GM23338 (cell line): ENCODE data around the gene SMIM10L1. TPM values are rescaled to one million over a fixed set of nuclear protein-coding genes. Genes with fewer than 3 reads are reported as not detected.

Experiments used
- ATAC-seq: fragments of 200-7000 bp; cut with Tn5 transposase; 3 replicates; pipeline ENCODE4 v1.9.1; 2020
- DNase-seq: peaks from one replicate; pipeline ENCODE4 v3.0.0-alpha.2; 2015; ENCODE audit warnings: low spot score
- H2AFZ ChIP-seq: fragments of 200-600 bp; sonication (generic); 2 replicates; pipeline ENCODE4 v1.8.0; 2016; ENCODE audit warnings: antibody characterized with exemption, mild to moderate bottlenecking, moderate library complexity
- H3F3A ChIP-seq: fragments of 200-600 bp; sonication (generic); replicated peaks from 2 replicates; pipeline ENCODE4 v1.8.0; 2017; ENCODE audit warnings: antibody characterized with exemption, mixed run types, low read depth
- H3K27ac ChIP-seq: fragments of 200-600 bp; sonication (generic); 2 replicates; pipeline ENCODE4 v1.6.1; 2016; ENCODE audit warnings: low read depth
- H3K27me3 ChIP-seq: fragments of 200-600 bp; sonication (generic); 2 replicates; pipeline ENCODE4 v1.8.0; 2016; ENCODE audit warnings: mild to moderate bottlenecking, mixed run types, moderate library complexity; ENCODE audit not compliant: insufficient read depth
- H3K36me3 ChIP-seq: fragments of 200-600 bp; sonication (generic); 2 replicates; pipeline ENCODE4 v1.8.0; 2016; ENCODE audit warnings: mild to moderate bottlenecking; ENCODE audit not compliant: insufficient read depth
- H3K4me1 ChIP-seq: fragments of 200-600 bp; sonication (generic); 2 replicates; pipeline ENCODE4 v1.8.0; 2016; ENCODE audit warnings: mild to moderate bottlenecking, moderate library complexity; ENCODE audit not compliant: insufficient read depth
- H3K4me2 ChIP-seq: fragments of 200-600 bp; sonication (generic); 2 replicates; pipeline ENCODE4 v1.7.1; 2017; ENCODE audit warnings: mixed run types
- H3K4me3 ChIP-seq: fragments of 200-600 bp; sonication (generic); 2 replicates; pipeline ENCODE4 v1.6.1; 2016; ENCODE audit warnings: mixed run types
- H3K79me2 ChIP-seq: fragments of 200-600 bp; sonication (generic); replicated peaks from 2 replicates; pipeline ENCODE4 v1.8.0; 2017; ENCODE audit warnings: mild to moderate bottlenecking; ENCODE audit not compliant: insufficient read depth
- H3K9me2 ChIP-seq: fragments of 200-600 bp; sonication (generic); 2 replicates; pipeline ENCODE4 v1.8.0; 2017; ENCODE audit not compliant: insufficient read depth
- H4K20me1 ChIP-seq: fragments of 200-600 bp; sonication (generic); replicated peaks from 2 replicates; pipeline ENCODE4 v1.8.0; 2017; ENCODE audit warnings: mild to moderate bottlenecking; ENCODE audit not compliant: insufficient read depth
- H3K27ac Mint-ChIP-seq: 2 replicates; pipeline ENCODE4 v1.8.0; 2020; ENCODE audit warnings: inconsistent platforms, mild to moderate bottlenecking, moderate library complexity, mixed read lengths
- H3K27me3 Mint-ChIP-seq: 3 replicates; pipeline ENCODE4 v1.8.0; 2022; ENCODE audit warnings: low read depth, mild to moderate bottlenecking, moderate library complexity, mixed read lengths, inconsistent platforms; ENCODE audit not compliant: insufficient read depth, poor library complexity
- H3K36me3 Mint-ChIP-seq: 3 replicates; pipeline ENCODE4 v1.8.0; 2021; ENCODE audit warnings: low read depth, mild to moderate bottlenecking, inconsistent platforms, moderate library complexity, mixed read lengths
- H3K4me1 Mint-ChIP-seq: 3 replicates; pipeline ENCODE4 v1.8.0; 2020; ENCODE audit warnings: mild to moderate bottlenecking, inconsistent platforms, mixed read lengths
- H3K4me3 Mint-ChIP-seq: 3 replicates; pipeline ENCODE4 v1.8.0; 2021; ENCODE audit warnings: moderate library complexity, mild to moderate bottlenecking, inconsistent platforms, mixed read lengths
- H3K9me3 Mint-ChIP-seq: 3 replicates; pipeline ENCODE4 v1.8.0; 2020; ENCODE audit warnings: moderate library complexity, mild to moderate bottlenecking, inconsistent platforms, mixed read lengths
- JUNB ChIP-seq: IDR thresholded peaks from one replicate; pipeline ENCODE4 v1.6.1; 2016; ENCODE audit warnings: antibody characterized with exemption; ENCODE audit not compliant: unreplicated experiment
- POLR2AphosphoS5 ChIP-seq: IDR thresholded peaks from 2 replicates; pipeline ENCODE4 v1.6.1; 2016; ENCODE audit warnings: antibody characterized with exemption, low read depth
- STAT1 ChIP-seq: IDR thresholded peaks from one replicate; pipeline ENCODE4 v1.6.1; 2016; ENCODE audit warnings: antibody characterized with exemption; ENCODE audit not compliant: unreplicated experiment
- ZNF331 ChIP-seq: fragments of 250-450 bp; sonication (Bioruptor Pico); IDR thresholded peaks from 2 replicates; pipeline ENCODE4 v1.5.0; 2020; ENCODE audit warnings: low read depth, mild to moderate bottlenecking, moderate library complexity
- polyA plus RNA-seq: library from polyadenylated mRNA; unstranded; fragments of >200 nt; fragmentation: Nextera tagmentation; extraction: Ambion mirVana; gene quantifications from 2 replicates; pipeline ENCODE4 v1.2.1, GENCODE V29; 2016
- total RNA-seq: library from RNA; depleted of rRNA; stranded (reverse); fragments of >200 nt; shearing (Covaris generic); gene quantifications from 2 replicates; pipeline ENCODE4 v1.2.3, GENCODE V29; 2014
- TF ChIP-seq, protein P1 (sequence below): fragments of 250-450 bp; sonication (Bioruptor Pico); IDR thresholded peaks from 2 replicates; pipeline ENCODE4 v1.5.0; 2020; ENCODE audit warnings: mild to moderate bottlenecking, moderate library complexity
- TF ChIP-seq, protein P2 (sequence below): IDR thresholded peaks from 2 replicates; pipeline ENCODE4 v1.6.1; 2016; ENCODE audit warnings: antibody characterized with exemption

Gene SMIM10L1
- total and polyA plus RNA-seq, 2 experiments from 2014 or later: 9.3 to 22.0 TPM

DNA sequence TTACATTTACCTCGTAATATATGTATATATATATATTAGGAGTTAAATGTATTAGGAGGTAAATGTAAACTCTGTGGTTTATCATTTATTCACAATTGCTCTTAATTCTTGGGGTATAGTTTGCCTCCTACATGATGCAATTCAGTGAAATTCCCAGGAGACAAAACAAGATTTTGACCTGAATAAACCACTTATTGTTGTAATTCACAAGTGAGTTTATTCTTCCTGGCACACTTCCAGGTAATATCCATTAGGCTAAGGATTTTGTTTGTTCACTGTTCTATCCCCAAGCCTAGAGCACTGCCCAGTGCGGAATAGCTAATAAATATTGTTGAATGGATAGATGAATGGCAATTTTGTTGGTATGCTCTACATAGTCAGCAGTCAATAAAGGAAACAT lies 3.0 kb downstream of the SMIM10L1 start (continued):
- TF ChIP-seq, protein P1, sequence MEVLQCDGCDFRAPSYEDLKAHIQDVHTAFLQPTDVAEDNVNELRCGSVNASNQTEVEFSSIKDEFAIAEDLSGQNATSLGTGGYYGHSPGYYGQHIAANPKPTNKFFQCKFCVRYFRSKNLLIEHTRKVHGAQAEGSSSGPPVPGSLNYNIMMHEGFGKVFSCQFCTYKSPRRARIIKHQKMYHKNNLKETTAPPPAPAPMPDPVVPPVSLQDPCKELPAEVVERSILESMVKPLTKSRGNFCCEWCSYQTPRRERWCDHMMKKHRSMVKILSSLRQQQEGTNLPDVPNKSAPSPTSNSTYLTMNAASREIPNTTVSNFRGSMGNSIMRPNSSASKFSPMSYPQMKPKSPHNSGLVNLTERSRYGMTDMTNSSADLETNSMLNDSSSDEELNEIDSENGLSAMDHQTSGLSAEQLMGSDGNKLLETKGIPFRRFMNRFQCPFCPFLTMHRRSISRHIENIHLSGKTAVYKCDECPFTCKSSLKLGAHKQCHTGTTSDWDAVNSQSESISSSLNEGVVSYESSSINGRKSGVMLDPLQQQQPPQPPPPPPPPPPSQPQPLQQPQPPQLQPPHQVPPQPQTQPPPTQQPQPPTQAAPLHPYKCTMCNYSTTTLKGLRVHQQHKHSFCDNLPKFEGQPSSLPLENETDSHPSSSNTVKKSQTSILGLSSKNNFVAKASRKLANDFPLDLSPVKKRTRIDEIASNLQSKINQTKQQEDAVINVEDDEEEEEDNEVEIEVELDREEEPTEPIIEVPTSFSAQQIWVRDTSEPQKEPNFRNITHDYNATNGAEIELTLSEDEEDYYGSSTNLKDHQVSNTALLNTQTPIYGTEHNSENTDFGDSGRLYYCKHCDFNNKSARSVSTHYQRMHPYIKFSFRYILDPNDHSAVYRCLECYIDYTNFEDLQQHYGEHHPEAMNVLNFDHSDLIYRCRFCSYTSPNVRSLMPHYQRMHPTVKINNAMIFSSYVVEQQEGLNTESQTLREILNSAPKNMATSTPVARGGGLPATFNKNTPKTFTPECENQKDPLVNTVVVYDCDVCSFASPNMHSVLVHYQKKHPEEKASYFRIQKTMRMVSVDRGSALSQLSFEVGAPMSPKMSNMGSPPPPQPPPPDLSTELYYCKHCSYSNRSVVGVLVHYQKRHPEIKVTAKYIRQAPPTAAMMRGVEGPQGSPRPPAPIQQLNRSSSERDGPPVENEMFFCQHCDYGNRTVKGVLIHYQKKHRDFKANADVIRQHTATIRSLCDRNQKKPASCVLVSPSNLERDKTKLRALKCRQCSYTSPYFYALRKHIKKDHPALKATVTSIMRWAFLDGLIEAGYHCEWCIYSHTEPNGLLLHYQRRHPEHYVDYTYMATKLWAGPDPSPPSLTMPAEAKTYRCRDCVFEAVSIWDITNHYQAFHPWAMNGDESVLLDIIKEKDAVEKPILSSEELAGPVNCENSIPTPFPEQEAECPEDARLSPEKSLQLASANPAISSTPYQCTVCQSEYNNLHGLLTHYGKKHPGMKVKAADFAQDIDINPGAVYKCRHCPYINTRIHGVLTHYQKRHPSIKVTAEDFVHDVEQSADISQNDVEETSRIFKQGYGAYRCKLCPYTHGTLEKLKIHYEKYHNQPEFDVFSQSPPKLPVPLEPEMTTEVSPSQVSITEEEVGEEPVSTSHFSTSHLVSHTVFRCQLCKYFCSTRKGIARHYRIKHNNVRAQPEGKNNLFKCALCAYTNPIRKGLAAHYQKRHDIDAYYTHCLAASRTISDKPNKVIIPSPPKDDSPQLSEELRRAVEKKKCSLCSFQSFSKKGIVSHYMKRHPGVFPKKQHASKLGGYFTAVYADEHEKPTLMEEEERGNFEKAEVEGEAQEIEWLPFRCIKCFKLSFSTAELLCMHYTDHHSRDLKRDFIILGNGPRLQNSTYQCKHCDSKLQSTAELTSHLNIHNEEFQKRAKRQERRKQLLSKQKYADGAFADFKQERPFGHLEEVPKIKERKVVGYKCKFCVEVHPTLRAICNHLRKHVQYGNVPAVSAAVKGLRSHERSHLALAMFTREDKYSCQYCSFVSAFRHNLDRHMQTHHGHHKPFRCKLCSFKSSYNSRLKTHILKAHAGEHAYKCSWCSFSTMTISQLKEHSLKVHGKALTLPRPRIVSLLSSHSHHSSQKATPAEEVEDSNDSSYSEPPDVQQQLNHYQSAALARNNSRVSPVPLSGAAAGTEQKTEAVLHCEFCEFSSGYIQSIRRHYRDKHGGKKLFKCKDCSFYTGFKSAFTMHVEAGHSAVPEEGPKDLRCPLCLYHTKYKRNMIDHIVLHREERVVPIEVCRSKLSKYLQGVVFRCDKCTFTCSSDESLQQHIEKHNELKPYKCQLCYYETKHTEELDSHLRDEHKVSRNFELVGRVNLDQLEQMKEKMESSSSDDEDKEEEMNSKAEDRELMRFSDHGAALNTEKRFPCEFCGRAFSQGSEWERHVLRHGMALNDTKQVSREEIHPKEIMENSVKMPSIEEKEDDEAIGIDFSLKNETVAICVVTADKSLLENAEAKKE (CRISPR knock-in tag): no peak
- TF ChIP-seq, protein P2, sequence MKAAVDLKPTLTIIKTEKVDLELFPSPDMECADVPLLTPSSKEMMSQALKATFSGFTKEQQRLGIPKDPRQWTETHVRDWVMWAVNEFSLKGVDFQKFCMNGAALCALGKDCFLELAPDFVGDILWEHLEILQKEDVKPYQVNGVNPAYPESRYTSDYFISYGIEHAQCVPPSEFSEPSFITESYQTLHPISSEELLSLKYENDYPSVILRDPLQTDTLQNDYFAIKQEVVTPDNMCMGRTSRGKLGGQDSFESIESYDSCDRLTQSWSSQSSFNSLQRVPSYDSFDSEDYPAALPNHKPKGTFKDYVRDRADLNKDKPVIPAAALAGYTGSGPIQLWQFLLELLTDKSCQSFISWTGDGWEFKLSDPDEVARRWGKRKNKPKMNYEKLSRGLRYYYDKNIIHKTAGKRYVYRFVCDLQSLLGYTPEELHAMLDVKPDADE: no peak
- TF ChIP-seq JUNB: no peak
- no peak for TF ChIP-seq POLR2AphosphoS5
- TF ChIP-seq STAT1: no peak
- no peak for TF ChIP-seq ZNF331 (CRISPR knock-in tag)

DNA sequence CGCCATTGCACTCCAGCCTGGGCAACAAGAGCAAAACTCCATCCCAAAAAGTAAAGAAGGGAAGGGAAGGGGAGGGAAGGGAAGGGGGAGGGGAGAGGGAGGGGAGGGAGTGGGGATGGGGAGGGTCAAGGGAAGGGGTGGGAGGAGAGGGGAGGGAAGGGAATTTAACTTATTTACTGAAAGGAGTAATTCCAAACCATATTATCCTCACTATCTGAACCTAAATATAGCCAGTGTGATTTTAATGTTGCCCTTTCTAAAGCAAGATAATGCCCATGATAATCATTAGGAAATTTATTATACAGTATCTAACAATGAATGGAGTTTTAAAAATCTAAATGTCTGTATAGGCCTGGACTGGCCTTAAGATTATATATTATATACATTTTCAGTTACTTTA lies 7.3 kb downstream of the SMIM10L1 start:
- Mint-ChIP-seq H3K27me3 (no peaks in the 10 kb centered on the region), H3K4me1 (peaks cover 6% of the 10 kb centered on the region)
- no peak for ATAC-seq
- TF ChIP-seq, protein P1 (CRISPR knock-in tag): no peak
- no peak for TF ChIP-seq POLR2AphosphoS5

More for the DNA sequence above, 7.3 kb downstream of the SMIM10L1 start:
- Histone ChIP-seq H3K27ac (no peak overlapping the region), H2AFZ (no peak overlapping the region), H3K27me3 (no peaks in the 10 kb centered on the region), H3K79me2 (peaks cover 15% of the 10 kb centered on the region), H4K20me1 (no peaks in the 10 kb centered on the region), H3K4me1 (no peaks in the 10 kb centered on the region), H3K4me3 (no peak overlapping the region), H3K36me3 (no peaks in the 10 kb centered on the region), H3K4me2 (no peak overlapping the region), H3F3A (no peaks in the 10 kb centered on the region), H3K9me2 (no peaks in the 10 kb centered on the region)
- DNase-seq: no peak
- no peaks in the 10 kb centered on the region for H3K36me3 Mint-ChIP-seq
- H3K9me3 Mint-ChIP-seq: no peaks in the 10 kb centered on the region
- H3K4me3 Mint-ChIP-seq: no peak overlapping the region
- no peak overlapping the region for H3K27ac Mint-ChIP-seq
